Muscle of back (tissue), 11 donors: ENCODE data around the gene LPP. TPM values are rescaled to one million over a fixed set of nuclear protein-coding genes. Genes with fewer than 3 reads are reported as not detected.

Experiments
- DNase-seq, 3 donors: peaks; one replicate each; pipeline versions ENCODE4 v3.0.0 to v3.0.0-alpha.2; 2013
- polyA plus RNA-seq, 10 donors: library from polyadenylated mRNA; unstranded; fragments of 120-200 nt; gene quantifications; one replicate each; pipeline ENCODE4 v1.2.1, GENCODE V29; 2013; ENCODE audit not compliant: insufficient read length in 10 of 10

Gene LPP
- polyA plus RNA-seq, 10 donors: 12.0 to 18.9 (median 16.3) TPM

DNA sequence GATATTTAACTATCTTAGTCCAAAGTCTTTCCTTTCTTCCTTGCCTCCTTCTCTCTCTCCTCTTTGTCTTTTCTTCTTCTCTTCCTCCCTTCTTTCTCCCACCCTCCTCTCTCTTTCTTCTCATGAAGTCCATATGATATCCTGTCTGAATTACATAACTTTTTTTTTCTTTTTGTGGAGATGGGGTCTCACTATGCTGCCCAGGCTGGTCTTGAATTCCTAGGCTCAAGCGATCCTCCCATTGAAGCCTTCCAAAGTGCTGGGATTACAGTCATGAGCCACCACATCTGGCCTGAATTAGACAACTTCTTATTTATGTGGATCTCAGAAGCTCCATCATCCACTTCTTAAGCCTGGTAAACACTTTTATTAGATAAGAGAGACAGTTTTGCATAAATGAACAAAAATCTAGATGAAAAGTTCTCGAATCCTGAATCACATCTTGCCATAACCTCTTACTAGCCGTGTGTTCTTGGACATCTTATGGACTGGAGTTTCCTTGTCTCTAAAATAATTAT, 206.5 kb downstream of the LPP start:
- no peak for DNase-seq

DNA sequence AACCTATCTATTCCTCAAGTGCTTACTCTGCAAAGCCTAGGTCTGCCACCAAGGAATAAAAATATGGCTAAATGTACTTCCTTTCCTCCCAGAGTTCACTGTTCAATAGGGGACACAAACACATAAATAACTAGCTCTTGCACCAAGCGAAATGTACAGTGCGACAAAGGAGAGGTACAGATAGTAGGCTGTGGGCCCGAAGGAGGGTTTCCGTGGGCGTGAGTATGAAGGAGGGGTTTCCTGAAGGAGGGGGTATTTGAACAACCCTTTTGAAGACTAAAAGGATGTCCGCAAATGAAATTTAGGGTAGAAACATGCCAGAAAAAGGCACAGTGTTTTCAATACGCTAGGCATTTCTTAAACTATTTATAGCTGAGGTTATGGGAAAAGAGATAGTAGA, 207.9 kb downstream of the LPP start:
- DNase-seq: no peak

DNA sequence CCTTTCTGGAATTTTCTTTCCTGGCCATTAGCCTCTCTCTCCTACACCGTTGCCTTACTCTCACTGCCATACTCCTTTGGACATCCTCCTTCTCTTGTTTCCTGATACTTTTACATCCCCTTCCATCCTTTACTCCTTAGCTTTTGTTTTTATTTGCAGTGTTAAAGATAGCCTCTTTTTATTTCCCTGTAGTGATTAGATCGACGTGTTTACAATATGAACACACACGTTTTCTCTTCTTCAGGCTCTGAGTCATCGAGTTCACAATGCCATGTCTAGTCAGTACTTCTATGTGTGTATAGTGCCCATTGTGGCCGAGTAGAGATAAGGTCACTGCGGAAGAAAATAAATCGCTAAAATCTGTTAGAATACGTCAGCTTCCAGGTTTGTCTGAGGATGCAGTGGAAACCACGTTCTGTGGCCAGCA, 208.5 kb downstream of the LPP start:
- DNase-seq: peak in 1 of 3 donors; percentile 40

GRCh38 chr3:188365184-188365583, 211.2 kb downstream of the LPP start:
- DNase-seq: no peak

GRCh38 chr3:188365988-188366698, 212.2 kb downstream of the LPP start:
- no peak for DNase-seq

- peak; percentile 43 to 72 (median 51) for DNase-seq
Measured at GRCh38 chr3:188367678-188368077, 213.7 kb downstream of the LPP start.

- no peak for DNase-seq
Measured at GRCh38 chr3:188369526-188369925, 215.6 kb downstream of the LPP start.

GRCh38 chr3:188370081-188370830, 216.3 kb downstream of the LPP start:
- no peak for DNase-seq

- no peak for DNase-seq
Measured at GRCh38 chr3:188378786-188379185, 224.8 kb downstream of the LPP start.

- DNase-seq: no peak
Measured at GRCh38 chr3:188380252-188380651, 226.3 kb downstream of the LPP start.

GRCh38 chr3:188380722-188381121, 226.8 kb downstream of the LPP start:
- DNase-seq: no peak

GRCh38 chr3:188383748-188384147, 229.8 kb downstream of the LPP start:
- no peak for DNase-seq

DNA sequence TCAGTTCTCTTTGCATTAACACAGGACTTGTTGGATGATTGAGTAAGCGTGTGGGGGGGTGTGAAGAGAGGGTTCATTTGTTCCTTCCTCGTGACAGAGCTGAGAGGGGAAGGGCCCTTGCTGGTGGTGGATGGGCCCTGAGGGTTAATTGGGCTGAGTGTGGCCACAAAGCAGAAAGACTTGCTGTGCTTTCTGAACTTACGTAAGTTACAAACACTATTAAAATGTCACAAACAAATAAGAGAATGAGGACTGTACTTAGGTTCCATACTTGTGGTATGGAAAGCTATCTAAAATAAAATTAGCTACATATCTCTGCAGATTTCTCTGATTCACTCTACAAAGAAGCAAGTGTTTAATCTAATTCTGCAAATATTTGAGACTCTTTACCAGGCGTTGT, 231.3 kb downstream of the LPP start:
- DNase-seq: no peak

GRCh38 chr3:188389711-188390342, 235.9 kb downstream of the LPP start:
- DNase-seq: peak in 2 of 3 donors; percentile 41 to 67

GRCh38 chr3:188390343-188390718, 236.4 kb downstream of the LPP start:
- peak in 2 of 3 donors; percentile 8 to 30 for DNase-seq

DNA sequence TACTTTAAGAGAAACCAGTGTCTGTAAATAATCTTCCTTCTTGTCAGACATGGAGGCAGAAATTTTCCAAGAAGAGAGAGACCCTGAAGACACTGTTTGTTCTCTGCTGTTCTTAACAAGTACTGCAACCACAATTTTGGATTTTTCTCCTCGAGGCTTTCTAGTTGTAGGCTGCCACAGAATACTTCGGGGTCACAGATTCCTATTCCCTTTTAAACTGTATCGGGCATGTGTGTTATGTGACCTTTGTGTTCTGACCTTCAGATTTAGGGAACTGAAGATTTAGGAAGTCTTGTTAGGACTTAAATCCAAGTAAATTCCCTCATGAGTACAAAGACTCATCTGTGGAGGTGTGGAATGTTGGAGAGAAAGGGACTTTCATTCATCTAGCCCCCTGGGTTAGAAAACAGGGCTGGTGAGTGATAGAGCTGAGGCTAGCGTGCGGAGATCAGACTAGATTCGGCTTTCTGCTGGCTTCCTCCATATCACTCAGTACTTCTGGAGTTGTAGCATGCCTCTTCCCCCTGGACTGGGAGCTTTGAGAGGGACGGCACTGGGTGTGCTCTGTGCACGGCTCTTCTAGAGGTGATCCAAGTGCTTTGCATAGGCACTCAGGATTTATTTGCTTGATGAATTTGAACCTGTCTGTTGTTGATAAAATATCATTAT, 237.0 kb downstream of the LPP start:
- no peak for DNase-seq

GRCh38 chr3:188391592-188391991, 237.6 kb downstream of the LPP start:
- no peak for DNase-seq

GRCh38 chr3:188392076-188392475, 238.1 kb downstream of the LPP start:
- DNase-seq: no peak

- peak in 2 of 3 donors; percentile 8 to 29 for DNase-seq
Measured at GRCh38 chr3:188394623-188395022, 240.7 kb downstream of the LPP start.

DNA sequence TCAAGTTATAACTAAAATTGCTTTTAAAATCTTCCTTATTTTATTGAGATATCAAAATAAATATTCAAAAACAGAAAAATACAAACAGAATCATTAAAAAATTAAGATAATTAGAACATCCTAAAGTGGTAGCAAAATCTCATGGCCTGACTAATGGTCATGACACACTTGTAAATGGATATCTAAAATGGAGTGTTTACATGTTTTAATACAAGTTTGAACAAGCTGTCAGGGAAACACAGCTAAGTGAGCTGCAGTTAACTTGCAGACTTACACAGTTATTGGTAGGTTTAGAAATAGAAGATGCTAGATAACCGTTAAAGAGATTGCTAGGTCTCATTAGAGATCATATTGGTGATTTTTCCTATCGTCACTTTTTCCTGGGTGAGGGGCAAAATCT, 242.3 kb downstream of the LPP start:
- no peak for DNase-seq

GRCh38 chr3:188396900-188397299, 242.9 kb downstream of the LPP start:
- DNase-seq: no peak
